CD4-positive, alpha-beta T cell (primary cell): ENCODE results near the gene PRR5L. TPM values are rescaled to one million over a fixed set of nuclear protein-coding genes. Genes with fewer than 3 reads are reported as not detected.

Experiments used
- ATAC-seq: fragments of 200-7000 bp; cut with Tn5 transposase; one replicate; pipeline ENCODE4 v1.10.0; 2022; ENCODE audit warnings: mild to moderate bottlenecking; ENCODE audit not compliant: poor library complexity
- CTCF ChIA-PET: fragments of 350-600 bp; sonication (Branson Sonifier 250); formaldehyde crosslinking; loops from one replicate; lab custom pipeline; 2021; ENCODE audit warnings: antibody characterized with exemption, inconsistent platforms; lab: Charles Lee
- POLR2A ChIA-PET: fragments of 350-600 bp; sonication (Branson Sonifier 250); formaldehyde crosslinking; loops from one replicate; lab custom pipeline; 2021; ENCODE audit warnings: antibody characterized with exemption, inconsistent platforms; lab: Charles Lee
- DNase-seq, 14 experiments: peaks; one replicate each; pipeline ENCODE4 v3.0.0-alpha.2; 2013 to 2020; ENCODE audit warnings: mixed read lengths in 2 of 14
- H3K27ac ChIP-seq, 2 donors: one replicate each; pipeline versions ENCODE4 v1.5.1 to v1.7.0; 2013; ENCODE audit warnings: low read length in 2 of 2, low read depth in 1 of 2, mild to moderate bottlenecking in 1 of 2
- H3K27me3 ChIP-seq, 2 experiments: 1 replicate in 1 of 2; 2 replicates in 1 of 2; pipeline versions ENCODE4 v1.6.1 to v1.7.0; 2013; ENCODE audit warnings: low read length in 2 of 2, control low read depth in 1 of 2, mild to moderate bottlenecking in 1 of 2, moderate library complexity in 1 of 2; ENCODE audit not compliant: insufficient read depth in 2 of 2, control insufficient read depth in 1 of 2
- H3K36me3 ChIP-seq: one replicate; pipeline ENCODE4 v1.6.1; 2013; ENCODE audit warnings: low read length, control low read depth; ENCODE audit not compliant: insufficient read depth
- H3K4me1 ChIP-seq: one replicate; pipeline ENCODE4 v1.6.1; 2013; ENCODE audit warnings: low read length, control low read depth; ENCODE audit not compliant: insufficient read depth
- H3K4me3 ChIP-seq: one replicate; pipeline ENCODE4 v1.5.1; 2013; ENCODE audit warnings: mild to moderate bottlenecking, low read length, moderate library complexity
- H3K9me3 ChIP-seq, 2 experiments: 1 replicate in 1 of 2; 2 replicates in 1 of 2; pipeline versions ENCODE4 v1.6.1 to v1.7.0; 2013; ENCODE audit warnings: low read length in 2 of 2, mild to moderate bottlenecking in 2 of 2, control low read depth in 1 of 2, moderate library complexity in 1 of 2; ENCODE audit not compliant: control insufficient read depth in 1 of 2, insufficient read depth in 1 of 2
- H3K27ac Mint-ChIP-seq: one replicate; pipeline ENCODE4 v1.8.0; 2020; ENCODE audit warnings: mixed read lengths
- H3K27me3 Mint-ChIP-seq: one replicate; pipeline ENCODE4 v1.8.0; 2021; ENCODE audit warnings: mixed read lengths
- H3K36me3 Mint-ChIP-seq: one replicate; pipeline ENCODE4 v1.8.0; 2021; ENCODE audit warnings: low read depth, mixed read lengths
- H3K4me1 Mint-ChIP-seq: one replicate; pipeline ENCODE4 v1.8.0; 2021; ENCODE audit warnings: low read depth, mixed read lengths
- H3K4me3 Mint-ChIP-seq: one replicate; pipeline ENCODE4 v1.8.0; 2020; ENCODE audit warnings: mild to moderate bottlenecking, mixed read lengths
- H3K9me3 Mint-ChIP-seq: one replicate; pipeline ENCODE4 v1.8.0; 2020; ENCODE audit warnings: mixed read lengths
- CTCF ChIP-seq: fragments of 200-600 bp; IDR thresholded peaks from one replicate; pipeline ENCODE4 v1.8.0; 2022; ENCODE audit warnings: antibody characterized with exemption, mild to moderate bottlenecking
- intact Hi-C, 2 experiments: fragments of 100-400 bp; cut with DNase I in 1 of 2; cut with micrococcal nuclease in 1 of 2; formaldehyde crosslinking; loops; one replicate each; pipeline versions ENCODE4 v1.15.1 to v1.9.0; 2023 to 2025; cut with DNase I, micrococcal nuclease
- total RNA-seq, 174 experiments: library from RNA in 2 of 174; stranded (reverse) in 2 of 174; gene quantifications; one replicate each; pipeline ENCODE4 v1.2.3 and lab custom pipeline; 2021 to 2026

PRR5L gene
- total RNA-seq, 2 experiments from 2014 or later = 5.4 to 7.6 TPM

GRCh38 chr11:36311926-36312595 is 16.0 kb downstream of the PRR5L start:
- Mint-ChIP-seq H3K36me3 (no peaks in the 10 kb centered on the region), H3K27me3 (peaks cover 57% of the 10 kb centered on the region), H3K4me1 (peaks cover 2% of the 10 kb centered on the region), H3K9me3 (no peaks in the 10 kb centered on the region), H3K27ac (no peak overlapping the region), H3K4me3 (no peak overlapping the region)
- POLR2A ChIA-PET = interaction anchor here (0.6 kb wide), 1 partner anchor 175 kb away, joined by 3 read pairs; no protein-coding TSS in a partner anchor
- no peak for TF ChIP-seq CTCF
- no peak for DNase-seq
- intact Hi-C loops = no loop called here
- no peaks in the 10 kb centered on the region for H3K9me3 ChIP-seq
- CTCF ChIA-PET = no interaction called here
- no peak overlapping the region for H3K4me3 ChIP-seq
- H3K27ac ChIP-seq = no peak overlapping the region
- peaks cover 0 to 5% of the 10 kb centered on the region in 2 experiments for H3K27me3 ChIP-seq
- no peaks in the 10 kb centered on the region for H3K4me1 ChIP-seq
- ATAC-seq = no peak
- no peaks in the 10 kb centered on the region for H3K36me3 ChIP-seq

- DNase-seq (no peak), ATAC-seq (no peak)
- Mint-ChIP-seq H3K27ac (no peak overlapping the region), H3K4me1 (no peaks in the 10 kb centered on the region), H3K9me3 (no peaks in the 10 kb centered on the region), H3K36me3 (no peaks in the 10 kb centered on the region), H3K27me3 (peaks cover 60% of the 10 kb centered on the region), H3K4me3 (no peak overlapping the region)
- no peaks in the 10 kb centered on the region for H3K36me3 ChIP-seq
- no peak overlapping the region for H3K4me3 ChIP-seq
- H3K27me3 ChIP-seq = peaks cover 0 to 6% of the 10 kb centered on the region in 2 experiments
- no peaks in the 10 kb centered on the region for H3K4me1 ChIP-seq
- POLR2A ChIA-PET = interaction anchor here (0.6 kb wide), 1 partner anchor 174 kb away, joined by 3 read pairs; no protein-coding TSS in a partner anchor
- no peak for TF ChIP-seq CTCF
- H3K9me3 ChIP-seq = no peaks in the 10 kb centered on the region
- intact Hi-C loops = no loop called here
- no peak overlapping the region for H3K27ac ChIP-seq
- CTCF ChIA-PET = no interaction called here
Measured at GRCh38 chr11:36312611-36313472, 16.8 kb downstream of the PRR5L start.

GRCh38 chr11:36313750-36314433 is 17.8 kb downstream of the PRR5L start:
- Histone ChIP-seq H3K9me3 (no peaks in the 10 kb centered on the region), H3K27me3 (peaks cover 0 to 3% of the 10 kb centered on the region in 2 experiments), H3K36me3 (no peaks in the 10 kb centered on the region), H3K4me1 (no peaks in the 10 kb centered on the region), H3K27ac (no peak overlapping the region), H3K4me3 (no peak overlapping the region)
- Mint-ChIP-seq H3K27me3 (peaks cover 60% of the 10 kb centered on the region), H3K27ac (no peak overlapping the region), H3K36me3 (no peaks in the 10 kb centered on the region), H3K9me3 (no peaks in the 10 kb centered on the region), H3K4me1 (no peaks in the 10 kb centered on the region), H3K4me3 (no peak overlapping the region)
- DNase-seq (no peak), ATAC-seq (no peak)
- TF ChIP-seq CTCF = no peak
- CTCF ChIA-PET = no interaction called here
- POLR2A ChIA-PET = no interaction called here
- intact Hi-C loops = no loop called here
